Left forelimb (tissue), 1 donor: ENCODE data around the gene B4GALNT4.
"Not testable (repeated sequence)": the region's sequence is repeated elsewhere in the genome, so short reads cannot be mapped to it uniquely, and the experiment has no call there.

Experiments
- DNase-seq: peaks from one replicate; pipeline ENCODE4 v3.0.0-alpha.2; 2018; ENCODE audit warnings: low spot score

Gene B4GALNT4

DNA sequence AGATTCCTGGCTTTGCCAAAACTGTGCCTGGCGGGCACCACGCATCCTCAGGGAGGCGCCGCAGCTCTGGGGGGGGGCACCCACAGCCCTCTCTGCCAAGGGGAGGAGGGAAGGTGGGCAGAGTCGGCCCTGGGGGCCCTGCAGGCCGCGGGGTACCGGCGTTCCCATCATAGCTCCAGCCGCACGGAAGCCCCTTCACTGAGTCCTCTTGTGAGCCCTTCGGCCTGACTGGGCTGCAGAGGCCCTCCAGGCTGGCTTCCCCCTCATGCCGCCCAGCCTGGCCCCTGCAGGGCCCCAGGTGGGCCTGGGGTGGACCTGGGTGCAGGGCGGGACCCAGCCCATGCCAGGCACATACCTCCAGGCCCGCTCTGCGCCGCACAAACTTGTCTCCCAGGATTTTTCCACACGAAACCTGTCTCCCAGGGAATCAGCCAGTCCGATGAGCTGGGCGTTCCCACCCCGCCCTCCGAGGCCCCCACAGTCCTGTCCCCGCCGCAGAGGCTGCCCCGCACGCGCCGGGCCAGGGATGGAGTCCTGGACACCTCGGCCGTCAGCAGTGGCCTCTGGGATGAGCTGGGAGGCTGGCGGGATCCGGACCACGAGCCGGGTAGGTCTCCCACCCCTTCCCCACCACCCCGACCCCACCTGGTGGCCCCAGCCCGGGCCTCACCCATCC, 22.9 kb downstream of the B4GALNT4 start:
- DNase-seq = no peak

DNA sequence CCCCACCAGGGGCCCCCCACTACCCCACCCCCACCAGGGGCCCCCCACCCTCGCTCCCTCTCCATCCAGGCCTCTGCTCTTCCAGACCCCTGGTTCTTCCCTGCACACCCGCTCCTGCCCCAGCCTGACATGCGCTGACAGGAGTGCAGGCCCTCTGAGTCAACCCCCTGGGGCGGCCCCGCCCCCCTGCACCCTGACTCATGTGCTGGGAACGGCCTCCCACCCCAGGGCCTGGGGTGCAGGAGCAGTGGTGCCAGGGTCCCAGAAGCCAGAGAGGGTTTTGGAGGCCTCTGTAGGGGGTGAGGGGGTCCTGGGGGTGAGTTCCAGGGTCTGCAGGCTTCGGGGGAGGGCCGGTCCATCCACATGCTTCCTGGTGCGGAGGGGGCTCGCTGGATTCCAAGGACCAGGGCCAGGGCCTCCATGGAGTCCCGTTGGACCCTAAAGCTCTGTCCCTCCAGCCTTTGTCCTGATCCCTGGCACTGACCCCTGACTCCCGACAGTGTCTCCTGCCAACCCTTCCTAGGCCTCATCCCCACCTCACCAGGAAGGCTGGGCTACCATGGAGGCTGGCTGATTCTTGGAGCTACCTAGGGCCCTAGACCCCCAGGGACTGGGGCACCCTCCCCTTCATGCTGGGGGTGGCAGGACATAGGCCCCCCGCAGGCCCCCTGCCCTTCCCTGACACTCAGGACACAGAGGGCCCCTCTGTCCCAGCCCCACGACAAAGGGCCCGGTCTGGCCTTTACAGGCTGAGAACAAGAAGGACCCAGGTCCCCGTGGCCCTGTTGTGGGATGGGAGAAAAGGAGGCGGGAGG, 24.1 kb downstream of the B4GALNT4 start:
- no peak for DNase-seq

DNA sequence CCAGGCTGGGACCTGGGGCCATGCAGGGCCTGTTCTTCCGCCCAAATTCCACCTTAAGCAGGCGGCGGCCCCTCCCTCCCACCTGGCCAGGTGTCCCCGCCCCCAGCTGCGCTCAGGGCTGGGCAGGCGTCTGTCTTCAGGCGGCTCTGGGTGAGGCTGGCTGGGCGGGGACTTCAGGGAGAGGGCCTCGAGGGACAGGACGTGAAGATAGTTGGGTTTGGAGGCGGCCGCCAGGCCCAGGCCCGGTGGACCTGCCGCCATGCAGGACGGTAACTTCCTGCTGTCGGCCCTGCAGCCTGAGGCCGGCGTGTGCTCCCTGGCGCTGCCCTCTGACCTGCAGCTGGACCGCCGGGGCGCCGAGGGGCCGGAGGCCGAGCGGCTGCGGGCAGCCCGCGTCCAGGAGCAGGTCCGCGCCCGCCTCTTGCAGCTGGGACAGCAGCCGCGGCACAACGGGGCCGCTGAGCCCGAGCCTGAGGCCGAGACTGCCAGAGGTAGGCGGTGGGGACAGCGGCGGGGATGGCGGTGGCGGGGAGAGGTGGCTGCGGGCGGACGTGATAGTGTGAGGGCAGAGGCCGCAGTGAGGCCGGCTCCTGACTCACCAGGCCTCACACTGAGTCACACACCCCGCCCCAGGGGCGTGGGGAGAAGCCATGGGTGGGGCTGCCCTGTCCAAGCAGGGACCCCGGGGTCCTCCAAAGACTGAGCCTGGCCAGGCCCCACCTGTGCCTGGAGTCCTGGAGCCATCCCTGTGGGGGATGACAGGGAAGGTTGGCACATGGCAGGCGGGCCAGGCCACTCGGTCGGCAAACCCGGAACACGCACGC, 24.9 kb downstream of the B4GALNT4 start, which contains the start of gene PKP3:
TSS of gene PKP3 (plus strand) at position 176 of the 824 bp plus-strand sequence. CDS start at position 260, 84 bp downstream.
- DNase-seq = no peak

DNA sequence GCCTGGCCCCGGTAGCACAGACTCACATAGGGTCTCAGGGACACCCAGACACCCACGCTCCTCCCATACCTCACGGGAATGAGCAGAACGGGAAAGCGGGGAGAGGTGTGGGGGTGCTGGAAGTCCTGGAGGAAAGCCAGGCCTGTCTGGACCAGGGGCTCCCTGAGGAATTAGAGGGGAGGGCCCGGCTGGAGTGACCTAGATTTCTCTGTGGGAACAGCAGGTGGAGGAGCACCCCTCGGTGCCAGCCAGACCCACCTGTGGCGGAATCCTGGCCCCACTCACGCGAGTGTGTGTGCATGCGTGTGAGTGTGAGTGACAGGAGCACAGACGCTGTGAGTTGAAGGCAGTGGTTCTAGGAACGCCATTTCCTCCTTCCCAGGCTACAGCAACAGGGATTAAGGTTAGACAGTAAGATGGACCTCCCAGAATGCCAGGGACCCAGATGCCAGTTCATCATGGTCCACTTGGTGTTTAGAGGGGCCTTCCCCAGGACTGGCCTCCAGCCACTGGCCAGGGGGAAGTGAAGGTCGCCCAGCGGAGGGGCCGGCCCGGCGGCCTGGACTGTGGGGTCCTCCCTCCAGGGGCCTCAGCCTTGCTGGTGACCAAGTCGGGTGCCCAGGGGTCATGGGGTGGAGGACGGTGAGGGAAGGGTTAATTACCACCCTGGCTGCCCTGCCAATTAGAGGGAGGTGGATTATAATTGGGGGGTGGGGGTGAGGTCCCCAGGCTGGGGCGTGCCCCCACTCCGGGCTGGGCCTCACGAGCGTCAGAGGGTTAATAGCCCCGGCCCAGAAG, 25.8 kb downstream of the B4GALNT4 start:
- DNase-seq = no peak

DNA sequence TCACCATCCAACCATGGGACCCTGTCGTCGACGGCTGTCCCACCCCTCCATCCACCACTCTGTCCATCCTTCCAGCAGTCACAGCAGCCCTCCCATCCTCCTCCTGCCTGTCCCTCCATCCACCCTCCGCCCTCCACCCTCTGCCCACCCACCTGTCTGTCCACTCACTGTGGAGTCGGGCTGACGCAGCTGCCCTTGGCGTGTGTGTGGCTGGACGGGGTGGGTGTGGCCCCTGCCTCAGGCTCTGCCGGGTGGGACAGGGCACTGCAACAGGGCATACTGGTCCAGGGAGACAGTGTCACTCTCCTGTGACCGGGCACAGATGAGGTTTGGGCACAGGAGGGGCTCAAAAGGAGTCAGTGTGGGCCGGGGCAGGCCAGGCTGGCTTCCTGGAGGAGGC, 26.6 kb downstream of the B4GALNT4 start:
- DNase-seq = no peak

DNA sequence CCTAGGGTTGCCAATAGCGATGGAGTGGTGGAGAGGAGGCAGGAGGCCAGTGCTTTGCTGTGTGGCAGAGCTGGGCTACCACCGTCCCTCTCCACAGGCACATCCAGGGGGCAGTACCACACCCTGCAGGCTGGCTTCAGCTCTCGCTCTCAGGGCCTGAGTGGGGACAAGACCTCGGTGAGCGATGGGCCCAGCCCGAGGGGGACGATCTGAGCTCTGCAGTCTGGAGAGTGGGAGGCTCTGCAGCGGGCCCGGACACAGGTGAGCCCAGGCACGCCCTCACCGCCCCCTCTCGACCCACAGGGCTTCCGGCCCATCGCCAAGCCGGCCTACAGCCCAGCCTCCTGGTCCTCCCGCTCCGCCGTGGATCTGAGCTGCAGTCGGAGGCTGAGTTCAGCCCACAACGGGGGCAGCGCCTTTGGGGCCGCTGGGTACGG, 27.2 kb downstream of the B4GALNT4 start:
- DNase-seq = no peak

DNA sequence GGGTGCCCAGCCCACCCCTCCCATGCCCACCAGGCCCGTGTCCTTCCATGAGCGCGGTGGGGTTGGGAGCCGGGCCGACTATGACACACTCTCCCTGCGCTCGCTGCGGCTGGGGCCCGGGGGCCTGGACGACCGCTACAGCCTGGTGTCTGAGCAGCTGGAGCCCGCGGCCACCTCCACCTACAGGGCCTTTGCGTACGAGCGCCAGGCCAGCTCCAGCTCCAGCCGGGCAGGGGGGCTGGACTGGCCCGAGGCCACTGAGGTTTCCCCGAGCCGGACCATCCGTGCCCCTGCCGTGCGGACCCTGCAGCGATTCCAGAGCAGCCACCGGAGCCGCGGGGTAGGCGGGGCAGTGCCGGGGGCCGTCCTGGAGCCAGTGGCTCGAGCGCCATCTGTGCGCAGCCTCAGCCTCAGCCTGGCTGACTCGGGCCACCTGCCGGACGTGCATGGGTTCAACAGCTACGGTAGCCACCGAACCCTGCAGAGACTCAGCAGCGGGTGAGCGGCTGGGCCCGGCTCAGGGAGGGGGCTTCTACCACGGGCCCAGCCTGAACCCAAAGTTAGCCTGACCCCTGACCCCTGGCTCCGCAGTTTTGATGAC, 27.7 kb downstream of the B4GALNT4 start:
- DNase-seq = no peak

DNA sequence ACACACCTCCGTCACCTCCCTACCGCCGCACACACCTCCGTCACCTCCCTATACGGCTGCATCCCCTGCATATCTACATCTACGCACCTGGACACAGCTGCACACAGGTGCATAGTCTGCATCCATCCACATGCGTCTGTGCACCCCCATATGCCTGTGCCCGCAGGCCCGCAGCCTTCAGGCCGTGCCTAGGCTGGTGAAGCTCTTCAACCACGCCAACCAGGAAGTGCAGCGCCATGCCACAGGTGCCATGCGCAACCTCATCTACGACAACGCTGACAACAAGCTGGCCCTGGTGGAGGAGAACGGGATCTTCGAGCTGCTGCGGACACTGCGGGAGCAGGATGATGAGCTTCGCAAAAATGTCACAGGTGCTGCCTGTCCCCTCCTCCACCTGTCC, 29.5 kb downstream of the B4GALNT4 start:
- DNase-seq = no peak

DNA sequence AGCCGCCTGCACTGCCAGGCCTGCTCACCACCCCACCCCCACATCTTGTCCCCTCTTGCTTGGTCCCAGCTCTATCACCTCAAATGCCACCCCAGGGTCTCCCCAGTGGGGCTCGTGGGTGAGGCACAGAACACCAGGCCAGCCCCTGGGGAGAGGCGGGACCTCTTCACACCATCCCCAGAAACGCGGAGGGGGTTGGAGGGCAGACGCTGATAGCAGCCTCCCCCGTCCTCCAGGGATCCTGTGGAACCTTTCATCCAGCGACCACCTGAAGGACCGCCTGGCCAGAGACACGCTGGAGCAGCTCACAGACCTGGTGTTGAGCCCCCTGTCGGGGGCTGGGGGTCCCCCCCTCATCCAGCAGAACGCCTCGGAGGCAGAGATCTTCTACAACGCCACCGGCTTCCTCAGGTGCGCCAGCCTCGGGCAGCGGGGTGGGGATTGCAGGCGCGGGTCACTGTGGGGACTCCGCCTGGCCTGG, 30.5 kb downstream of the B4GALNT4 start:
- DNase-seq = no peak

DNA sequence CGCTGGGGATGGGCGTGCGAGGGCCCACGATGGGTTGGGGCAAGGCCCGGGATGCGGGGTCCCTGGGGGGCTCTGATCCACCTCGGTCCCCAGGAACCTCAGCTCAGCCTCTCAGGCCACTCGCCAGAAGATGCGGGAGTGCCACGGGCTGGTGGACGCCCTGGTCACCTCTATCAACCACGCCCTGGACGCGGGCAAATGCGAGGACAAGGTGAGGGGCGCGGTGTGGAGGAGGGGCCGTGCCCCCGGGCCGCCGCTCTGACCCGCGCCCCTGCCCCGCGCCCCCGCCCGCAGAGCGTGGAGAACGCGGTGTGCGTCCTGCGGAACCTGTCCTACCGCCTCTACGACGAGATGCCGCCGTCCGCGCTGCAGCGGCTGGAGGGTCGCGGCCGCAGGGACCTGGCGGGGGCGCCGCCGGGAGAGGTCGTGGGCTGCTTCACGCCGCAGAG, 31.0 kb downstream of the B4GALNT4 start:
- DNase-seq = no peak

DNA sequence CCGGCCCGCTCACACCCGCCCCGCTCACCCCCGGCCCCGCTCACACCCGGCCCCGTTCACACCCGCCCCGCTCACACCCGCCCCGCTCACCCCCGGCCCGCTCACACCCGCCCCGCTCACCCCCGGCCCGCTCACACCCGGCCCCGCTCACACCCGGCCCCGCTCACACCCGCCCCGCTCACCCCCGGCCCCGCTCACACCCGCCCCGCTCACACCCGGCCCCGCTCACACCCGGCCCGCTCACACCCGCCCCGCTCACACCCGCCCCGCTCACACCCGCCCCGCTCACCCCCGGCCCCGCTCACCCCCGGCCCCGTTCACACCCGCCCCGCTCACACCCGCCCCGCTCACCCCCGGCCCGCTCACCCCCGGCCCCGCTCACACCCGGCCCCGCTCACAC, 31.9 kb downstream of the B4GALNT4 start:
- not testable (repeated sequence) for DNase-seq

DNA sequence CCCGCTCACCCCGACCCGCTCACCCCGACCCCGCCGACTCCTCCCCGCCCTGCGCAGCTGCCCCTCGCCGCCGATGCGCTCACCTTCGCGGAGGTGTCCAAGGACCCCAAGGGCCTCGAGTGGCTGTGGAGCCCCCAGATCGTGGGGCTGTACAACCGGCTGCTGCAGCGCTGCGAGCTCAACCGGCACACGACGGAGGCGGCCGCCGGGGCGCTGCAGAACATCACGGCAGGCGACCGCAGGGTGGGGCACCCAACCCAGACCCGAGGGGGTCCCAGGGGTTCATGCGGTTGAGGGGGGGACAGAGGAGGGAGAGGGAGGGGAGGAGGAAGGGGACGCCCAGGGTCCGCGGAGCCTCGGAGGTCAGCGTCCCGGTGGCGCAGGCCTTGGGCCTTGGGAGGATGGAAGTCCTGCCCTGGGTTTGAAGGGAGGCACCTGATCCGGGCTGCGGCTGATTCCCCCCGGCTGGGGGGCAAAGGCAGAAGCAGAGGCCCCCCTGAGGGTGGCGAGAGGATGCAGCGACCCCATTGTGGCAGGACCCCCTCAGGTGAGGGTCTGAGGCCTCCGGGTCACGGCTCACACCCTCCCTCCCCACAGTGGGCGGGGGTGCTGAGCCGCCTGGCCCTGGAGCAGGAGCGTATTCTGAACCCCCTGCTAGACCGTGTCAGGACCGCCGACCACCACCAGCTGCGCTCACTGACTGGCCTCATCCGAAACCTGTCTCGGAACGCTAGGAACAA, 33.9 kb downstream of the B4GALNT4 start:
- no peak for DNase-seq

DNA sequence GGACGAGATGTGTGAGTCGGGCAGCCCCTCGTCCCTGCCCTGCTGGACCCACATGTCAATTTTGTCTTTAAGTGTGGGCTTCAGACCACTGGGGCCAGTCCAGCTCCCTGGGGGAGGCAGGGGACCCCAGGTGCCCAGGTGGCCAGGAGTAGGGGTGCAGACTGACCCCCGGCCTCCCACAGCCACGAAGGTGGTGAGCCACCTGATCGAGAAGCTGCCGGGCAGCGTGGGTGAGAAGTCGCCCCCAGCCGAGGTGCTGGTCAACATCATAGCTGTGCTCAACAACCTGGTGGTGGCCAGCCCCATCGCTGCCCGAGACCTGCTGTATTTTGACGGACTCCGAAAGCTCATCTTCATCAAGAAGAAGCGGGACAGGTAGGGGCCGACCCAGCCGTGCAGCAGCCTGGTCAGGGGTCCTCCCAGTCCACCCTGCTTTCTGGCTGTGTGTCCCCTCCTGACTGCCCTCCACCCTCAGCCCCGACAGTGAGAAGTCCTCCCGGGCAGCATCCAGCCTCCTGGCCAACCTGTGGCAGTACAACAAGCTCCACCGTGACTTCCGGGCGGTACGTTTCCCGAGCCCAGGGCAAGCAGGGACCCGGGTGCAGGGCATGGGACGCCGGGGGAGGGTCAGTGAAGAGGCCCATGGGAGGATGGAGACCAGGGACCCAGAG, 34.6 kb downstream of the B4GALNT4 start:
- DNase-seq = no peak

DNA sequence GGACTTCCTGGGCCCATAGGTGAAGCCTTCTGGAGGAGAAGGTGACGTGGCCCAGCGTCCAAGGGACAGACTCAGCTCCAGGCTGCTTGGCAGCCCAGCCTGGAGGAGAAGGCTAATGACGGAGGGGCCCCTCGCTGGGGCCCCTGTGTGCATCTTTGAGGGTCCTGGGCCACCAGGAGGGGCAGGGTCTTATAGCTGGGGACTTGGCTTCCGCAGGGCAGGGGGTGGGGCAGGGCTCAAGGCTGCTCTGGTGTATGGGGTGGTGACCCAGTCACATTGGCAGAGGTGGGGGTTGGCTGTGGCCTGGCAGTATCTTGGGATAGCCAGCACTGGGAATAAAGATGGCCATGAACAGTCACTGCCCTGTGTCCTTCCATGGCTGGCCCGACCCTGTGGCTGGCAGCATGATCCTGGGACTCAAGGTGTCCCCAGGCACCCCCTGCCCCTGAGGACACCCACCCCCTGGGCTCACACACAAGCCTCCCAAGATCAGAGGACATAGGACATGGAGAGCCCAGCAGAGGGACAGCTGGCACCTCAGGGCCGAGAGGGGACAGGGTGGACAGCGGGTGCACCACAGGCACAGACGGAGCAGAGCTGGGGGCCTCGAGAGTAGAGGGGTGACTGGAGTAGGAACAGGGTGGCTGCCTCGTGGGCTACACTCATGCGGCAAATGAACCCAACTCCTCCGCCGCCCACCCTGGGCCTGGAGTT, 35.4 kb downstream of the B4GALNT4 start:
- DNase-seq = no peak

DNA sequence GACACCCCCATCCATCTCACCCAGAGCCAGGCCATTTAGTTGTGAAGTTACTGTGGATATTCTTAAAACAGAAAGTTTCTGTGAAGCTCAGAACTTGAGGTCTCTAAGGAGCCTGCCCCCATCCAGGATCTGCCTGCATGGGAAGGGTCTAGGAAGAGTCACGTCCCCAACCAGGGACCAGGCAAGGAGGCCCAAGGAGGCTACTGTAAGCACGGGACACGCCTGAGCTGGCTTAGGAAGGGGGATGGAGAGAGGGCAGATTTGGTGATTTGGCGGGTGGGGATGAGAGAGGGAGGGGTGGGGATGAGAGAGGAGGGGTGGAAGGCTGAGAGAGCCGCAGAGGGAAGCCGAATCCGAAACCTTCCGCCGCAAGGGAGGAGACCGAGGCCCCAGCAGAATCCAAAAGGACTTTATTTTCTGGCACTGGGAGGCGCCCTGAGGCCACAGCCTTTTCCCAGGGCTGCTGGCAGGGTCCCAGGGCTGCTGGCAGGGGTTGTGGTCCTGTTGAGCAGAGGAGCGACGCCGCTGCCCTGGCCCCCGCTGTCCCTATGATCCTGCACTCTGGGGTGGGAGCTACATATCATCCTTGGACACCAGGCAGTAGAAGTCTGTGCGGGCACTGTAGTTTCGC, 36.1 kb downstream of the B4GALNT4 start:
- no peak for DNase-seq

DNA sequence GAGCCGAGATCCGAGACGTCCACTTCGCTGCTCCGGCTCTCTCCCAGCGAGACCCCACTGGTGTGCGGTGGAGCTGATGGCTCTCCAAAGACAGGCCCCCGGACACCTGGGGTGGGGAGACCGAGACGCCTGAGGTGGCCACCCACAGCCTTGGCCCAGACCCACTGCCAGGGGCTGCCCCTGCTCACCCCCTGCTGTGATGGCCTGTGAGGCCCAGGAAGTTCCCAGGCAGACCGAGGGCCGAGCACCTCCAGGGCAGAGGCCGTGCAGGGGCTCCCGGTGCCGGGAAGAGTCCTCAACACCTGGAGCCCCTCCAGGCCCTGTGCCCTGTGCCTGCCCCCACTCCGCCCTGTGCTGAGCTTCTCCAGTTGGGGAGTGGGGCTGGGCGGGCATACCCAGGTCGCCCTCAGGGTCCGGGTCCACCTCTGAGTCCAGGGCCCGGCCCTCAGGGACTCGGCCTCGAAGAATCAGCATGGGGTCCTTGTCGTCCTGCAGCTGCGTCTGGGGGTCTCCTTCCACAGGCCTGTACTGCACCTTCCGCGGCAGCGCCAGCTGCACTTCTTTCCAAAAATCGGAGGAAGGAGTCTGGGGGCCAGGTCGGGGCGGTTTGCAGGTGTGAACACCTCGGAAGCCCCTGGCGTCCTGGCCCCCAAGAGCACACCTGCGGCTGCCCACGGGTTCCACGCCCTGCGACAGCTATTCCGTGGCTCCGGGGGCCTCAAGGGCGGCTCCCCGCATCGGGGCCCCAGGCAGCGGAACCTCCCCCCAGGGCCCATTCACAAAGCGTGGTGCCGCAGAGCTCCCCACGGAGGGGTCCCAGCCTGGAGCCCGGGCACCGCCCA, 36.9 kb downstream of the B4GALNT4 start:
- no peak for DNase-seq

DNA sequence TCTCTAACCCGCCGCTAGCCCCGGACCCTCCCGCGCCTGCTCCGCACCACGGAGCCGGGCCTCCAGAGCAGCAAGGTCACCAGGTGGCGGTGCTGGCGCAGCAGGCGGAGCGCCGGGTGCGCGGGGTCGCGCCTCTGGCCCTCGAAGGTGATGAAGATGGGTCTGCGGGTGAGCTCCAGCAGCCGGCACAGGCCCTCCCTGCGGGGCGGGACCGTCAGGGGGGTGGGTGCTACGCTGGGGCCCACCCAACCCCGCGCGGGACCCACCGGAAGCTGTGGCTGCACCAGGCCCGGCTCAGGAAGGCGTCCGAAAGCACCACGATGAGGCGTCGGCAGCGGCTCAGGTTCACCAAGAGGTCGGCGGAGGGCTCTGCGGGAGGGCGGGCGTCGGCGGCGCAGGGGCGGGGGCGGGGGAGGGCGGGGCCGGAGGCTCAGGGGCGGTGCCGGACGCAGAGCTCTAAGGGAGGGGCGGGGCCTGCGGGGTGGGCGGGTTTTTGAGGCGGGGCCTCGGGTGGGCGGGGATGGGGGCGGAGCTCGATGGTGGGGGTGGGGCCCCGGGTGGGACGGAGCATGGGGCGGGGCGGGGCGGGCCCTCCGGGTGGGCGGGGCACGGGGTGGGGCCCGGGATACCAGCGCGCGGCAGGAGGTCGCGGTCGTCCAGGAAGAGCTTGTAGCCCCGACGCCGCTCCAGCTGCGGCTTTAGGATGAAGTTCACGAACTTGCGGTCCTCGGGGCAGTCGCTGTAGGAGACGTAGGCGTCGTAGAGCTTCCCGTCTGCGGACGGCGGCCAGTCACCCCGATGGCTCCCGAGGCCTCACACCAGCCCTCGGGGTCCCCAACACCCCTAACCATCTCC, 37.7 kb downstream of the B4GALNT4 start:
- DNase-seq = peak; percentile 83
